GM12878 (cell line): ENCODE measurements around the gene TPCN2. TPM values are rescaled to one million over a fixed set of nuclear protein-coding genes. Genes with fewer than 3 reads are reported as not detected.

ENCODE experiments used
- ATAC-seq: fragments of 200-7000 bp; cut with Tn5 transposase; 3 replicates; pipeline ENCODE4 v1.9.1; 2020; ENCODE audit warnings: mild to moderate bottlenecking, moderate library complexity
- BruUV-seq: library from RNA; stranded (reverse); fragments of 400-500 nt; replicated peaks from 2 replicates; lab custom pipeline; 2021; lab: Mats Ljungman, UMichigan
- CTCF ChIA-PET: fragments of 300-600 bp; sonication (Branson Sonifier 250); formaldehyde crosslinking; extraction: SDS; loops from one replicate; lab custom pipeline; 2021; ENCODE audit warnings: inconsistent platforms; lab: Yijun Ruan, JAX
- POLR2A ChIA-PET: fragments of 350-600 bp; formaldehyde crosslinking; extraction: SDS; loops from one replicate; lab custom pipeline; 2021; ENCODE audit warnings: inconsistent platforms; lab: Charles Lee
- RAD21 ChIA-PET: fragments of 300-600 bp; sonication (Branson Sonifier 250); formaldehyde crosslinking; loops from one replicate; lab custom pipeline; 2023; ENCODE audit warnings: antibody characterized with exemption; ENCODE audit not compliant: unreplicated experiment; lab: Charles Lee
- SMC1A ChIA-PET: fragments of 300-600 bp; sonication (Branson Sonifier 250); formaldehyde crosslinking; loops from one replicate; lab custom pipeline; 2023; ENCODE audit not compliant: unreplicated experiment, uncharacterized antibody; lab: Charles Lee
- DNase-seq: peaks from one replicate; pipeline ENCODE4 v3.0.0-alpha.2; 2011; ENCODE audit warnings: low read depth, low spot score
- FAIRE-seq: peaks from 3 replicates; lab custom pipeline; 2011; peaks lifted over from hg19 to GRCh38; lab: Jason Lieb, UNC
- H2AFZ ChIP-seq: 2 replicates; pipeline ENCODE4 v1.6.0; 2011; ENCODE audit warnings: low read depth, low read length, control low read depth; ENCODE audit not compliant: control insufficient read depth
- H3K27ac ChIP-seq: 2 replicates; pipeline ENCODE4 v1.5.1; 2011; ENCODE audit warnings: control low read depth; ENCODE audit not compliant: control insufficient read depth, insufficient read depth
- H3K27me3 ChIP-seq, 2 experiments: replicated peaks in 1 of 2; 2 replicates each; pipeline versions ENCODE4 v1.6.0 to v1.6.1; 2011; ENCODE audit warnings: low read length in 1 of 2; ENCODE audit not compliant: control insufficient read depth in 2 of 2, insufficient read depth in 2 of 2
- H3K36me3 ChIP-seq, 2 experiments: 2 replicates each; pipeline ENCODE4 v1.5.1; 2011; ENCODE audit warnings: low read length in 1 of 2; ENCODE audit not compliant: control insufficient read depth in 2 of 2, insufficient read depth in 2 of 2
- H3K4me1 ChIP-seq: 2 replicates; pipeline ENCODE4 v1.6.1; 2011; ENCODE audit warnings: mild to moderate bottlenecking, low read length, moderate library complexity, mixed read lengths; ENCODE audit not compliant: control insufficient read depth, insufficient read depth
- H3K4me2 ChIP-seq: 2 replicates; pipeline ENCODE4 v1.6.0; 2011; ENCODE audit warnings: control low read depth; ENCODE audit not compliant: control insufficient read depth, insufficient read depth
- H3K4me3 ChIP-seq: fragments of 200-600 bp; sonication (generic); 2 replicates; pipeline ENCODE4 v1.5.1; 2016
- H3K79me2 ChIP-seq: 2 replicates; pipeline ENCODE4 v1.6.0; 2011; ENCODE audit warnings: low read length; ENCODE audit not compliant: control insufficient read depth, insufficient read depth
- H3K9ac ChIP-seq: 2 replicates; pipeline ENCODE4 v1.8.0; 2011; ENCODE audit warnings: low read length, control low read depth, mixed read lengths; ENCODE audit not compliant: control insufficient read depth, insufficient read depth
- H3K9me3 ChIP-seq: replicated peaks from 3 replicates; pipeline ENCODE4 v1.5.1; 2011; ENCODE audit warnings: mild to moderate bottlenecking, low read length; ENCODE audit not compliant: control insufficient read depth, insufficient read depth
- H4K20me1 ChIP-seq: 2 replicates; pipeline ENCODE4 v1.6.0; 2011; ENCODE audit not compliant: control insufficient read depth, insufficient read depth
- BACH1 ChIP-seq: fragments of 450-650 bp; IDR thresholded peaks from 2 replicates; pipeline ENCODE4 v1.6.1; 2017; ENCODE audit warnings: mild to moderate bottlenecking, borderline replicate concordance
- CREM ChIP-seq: IDR thresholded peaks from 2 replicates; pipeline ENCODE4 v1.6.1; 2014; ENCODE audit warnings: antibody characterized with exemption, low read depth
- DPF2 ChIP-seq: fragments of 450-650 bp; IDR thresholded peaks from 2 replicates; pipeline ENCODE4 v1.6.1; 2017; ENCODE audit warnings: mild to moderate bottlenecking
- FOXM1 ChIP-seq: IDR thresholded peaks from 2 replicates; pipeline ENCODE4 v1.6.1; 2012; ENCODE audit warnings: low read depth, mild to moderate bottlenecking, inconsistent platforms, low read length, moderate library complexity
- HDGF ChIP-seq: fragments of 450-650 bp; IDR thresholded peaks from 2 replicates; pipeline ENCODE4 v1.6.1; 2016; ENCODE audit warnings: antibody characterized with exemption
- LARP7 ChIP-seq: fragments of 450-650 bp; IDR thresholded peaks from 2 replicates; pipeline ENCODE4 v1.6.1; 2017; ENCODE audit warnings: mild to moderate bottlenecking
- NFYB ChIP-seq: IDR thresholded peaks from 2 replicates; pipeline ENCODE4 v1.6.1; 2011; ENCODE audit warnings: low read depth, mild to moderate bottlenecking, low read length, improper control_type of control experiment, moderate library complexity; ENCODE audit not compliant: insufficient read depth
- NRF1 ChIP-seq: conservative IDR thresholded peaks from 2 replicates; pipeline ENCODE4 v1.6.1; 2011; ENCODE audit warnings: mild to moderate bottlenecking, low read depth, low read length, improper control_type of control experiment
- POU2F2 ChIP-seq: IDR thresholded peaks from 3 replicates; pipeline ENCODE4 v1.6.1; 2011; ENCODE audit warnings: low read depth, mild to moderate bottlenecking, low read length, borderline replicate concordance
- RCOR1 ChIP-seq: conservative IDR thresholded peaks from 2 replicates; pipeline ENCODE4 v1.6.1; 2012; ENCODE audit warnings: low read depth, low read length, improper control_type of control experiment
- REST ChIP-seq: IDR thresholded peaks from 2 replicates; pipeline ENCODE4 v1.6.1; 2012; ENCODE audit warnings: mild to moderate bottlenecking, low read depth, low read length
- RUNX3 ChIP-seq: IDR thresholded peaks from 2 replicates; pipeline ENCODE4 v1.6.1; 2012; ENCODE audit warnings: low read length, inconsistent platforms
- SIX5 ChIP-seq: IDR thresholded peaks from 2 replicates; pipeline ENCODE4 v1.6.1; 2011; ENCODE audit warnings: mild to moderate bottlenecking, low read depth, low read length, moderate library complexity; ENCODE audit not compliant: severe bottlenecking
- SRF ChIP-seq, 2 experiments: IDR thresholded peaks; 2 replicates each; pipeline ENCODE4 v1.6.1; 2011; ENCODE audit warnings: low read depth in 2 of 2, low read length in 2 of 2, mild to moderate bottlenecking in 1 of 2, moderate library complexity in 1 of 2
- STAT3 ChIP-seq: IDR thresholded peaks from 2 replicates; pipeline ENCODE4 v1.6.1; 2011; ENCODE audit warnings: low read depth, low read length, improper control_type of control experiment
- WGBS: methylation state at CpG from one replicate; pipeline ENCODE4 v1.1.6; 2016; ENCODE audit warnings: low lambda C conversion rate; ENCODE audit not compliant: insufficient replicate concordance, insufficient coverage; ENCODE audit errors: missing lambda C conversion rate; 5-methylcytosine and 5-hydroxymethylcytosine counted together
- in situ Hi-C: fragments of 300-500 bp; cut with MboI; formaldehyde crosslinking; loops from 9 replicates; pipeline ENCODE4 v1.14.3; 2018; ENCODE audit warnings: mixed read lengths
- intact Hi-C: fragments of 100-400 bp; cut with micrococcal nuclease; formaldehyde crosslinking; loops from one replicate; pipeline ENCODE4 v1.14.2; 2022; ENCODE audit not compliant: unreplicated experiment
- polyA plus RNA-seq, 11 experiments: library from polyadenylated mRNA; depleted of rRNA in 4 of 11; unstranded in 6 of 11; stranded (reverse) in 5 of 11; fragments of >200 nt; fragmentation: Nextera tagmentation in 4 of 11; fragmentation: Illumina TruSeq in 1 of 11; extraction: Ambion mirVana in 4 of 11; extraction: Trizol in 1 of 11; gene quantifications; 1 replicate in 1 of 11; 2 replicates in 10 of 11; pipeline versions ENCODE4 v1.2.1 to v1.2.3, GENCODE V29; 2011 to 2016; ENCODE audit warnings: inconsistent platforms in 2 of 11, missing spikeins in 2 of 11, low read depth in 1 of 11
- total RNA-seq, 4 experiments: library from RNA; depleted of rRNA in 3 of 4; stranded (reverse); fragments of >200 nt in 3 of 4; fragmentation: Illumina TruSeq in 1 of 4; extraction: Trizol in 1 of 4; gene quantifications; 2 replicates each; pipeline versions ENCODE4 v1.2.1 to v1.2.3, GENCODE V29; 2013 to 2021

The TPCN2 gene
- total and polyA plus RNA-seq, 10 of the 15 experiments (the other 5 are each of a cell fraction or from before 2014, with no cell fraction given), result 1.7 to 18.4 (median 8.4) TPM

GRCh38 chr11:69059429-69059828 is 10.7 kb downstream of the TPCN2 start:
- Histone ChIP-seq H3K27me3 (no peaks in the 10 kb centered on the region), H3K4me1 (peaks cover 24% of the 10 kb centered on the region), H3K79me2 (peaks cover 9% of the 10 kb centered on the region), H3K36me3 (peaks cover 5 to 20% of the 10 kb centered on the region in 2 experiments; a peak in 3 of 4 replicates), H3K4me3 (no peak overlapping the region), H3K4me2 (no peak overlapping the region), H3K9ac (no peak overlapping the region), H4K20me1 (no peaks in the 10 kb centered on the region), H3K27ac (no peak overlapping the region), H3K9me3 (no peaks in the 10 kb centered on the region), H2AFZ (no peak overlapping the region)
- CTCF ChIA-PET, result no interaction called here
- no peak for ATAC-seq
- 93% methylated on average over 7 of the region's 7 CpGs for WGBS
- BruUV-seq, result no TSS peak
- no peak for DNase-seq
- TF ChIP-seq CREM (no peak), NRF1 (no peak), REST (no peak), SRF (IDR thresholded peaks at IDR 0.05; ENCODE audit: low read depth in 2 of 2, low read length in 2 of 2) (no peak), RCOR1 (no peak), SIX5 (no peak), BACH1 (no peak), LARP7 (no peak), HDGF (no peak), STAT3 (no peak), NFYB (no peak), DPF2 (no peak), FOXM1 (no peak), POU2F2 (no peak), RUNX3 (no peak)
- SMC1A ChIA-PET, result no interaction called here
- RAD21 ChIA-PET, result no interaction called here
- no peak for FAIRE-seq
- in situ Hi-C loops (no loop called here), intact Hi-C loops (loop anchor here (10.0 kb wide), 1 partner anchor 215 kb away; the partner anchor contains the start of gene CPT1A)
- POLR2A ChIA-PET, result interaction anchor here (0.6 to 1.6 kb wide), 2 partner anchors 10 to 12 kb away, joined by 4 read pairs; partner anchors contain the start of gene TPCN2
